ENCODE results near the gene BAZ2B.

Gene BAZ2B

GRCh38 chr2:159279700-159280099 is 336.6 kb downstream of the BAZ2B start:
- H3K27ac ChIP-seq, result no peak overlapping the region
- no peak overlapping the region for H3K4me3 ChIP-seq
- H3K9me3 ChIP-seq (ENCODE audit: low read depth, low read length), result no peaks in the 10 kb centered on the region
- no peak for DNase-seq (ENCODE audit: low read depth, low spot score)
- no peak overlapping the region for H3K9ac ChIP-seq (ENCODE audit: insufficient read length)
- TF ChIP-seq FOXP2 (optimal IDR thresholded peaks at IDR 0.05; ENCODE audit: control extremely low read depth, extremely low read length, insufficient read depth) (no peak), POLR2AphosphoS5 (IDR thresholded peaks at IDR 0.05; ENCODE audit: borderline replicate concordance, low read depth, low read length) (no peak), EZH2 (IDR thresholded peaks at IDR 0.05) (no peak)
- H3K36me3 ChIP-seq (ENCODE audit: insufficient read depth, low read length), result peaks cover 24% of the 10 kb centered on the region

- H3K36me3 ChIP-seq (ENCODE audit: insufficient read depth, low read length), result peaks cover 32% of the 10 kb centered on the region
- H3K9ac ChIP-seq (ENCODE audit: insufficient read length), result no peak overlapping the region
- H3K9me3 ChIP-seq (ENCODE audit: low read depth, low read length), result no peaks in the 10 kb centered on the region
- no peak for TF ChIP-seq EZH2 (IDR thresholded peaks at IDR 0.05)
- TF ChIP-seq POLR2AphosphoS5 (IDR thresholded peaks at IDR 0.05; ENCODE audit: borderline replicate concordance, low read depth, low read length), result no peak
- TF ChIP-seq FOXP2 (optimal IDR thresholded peaks at IDR 0.05; ENCODE audit: control extremely low read depth, extremely low read length, insufficient read depth), result no peak
- H3K4me3 ChIP-seq, result no peak overlapping the region
- no peak for DNase-seq (ENCODE audit: low read depth, low spot score)
- no peak overlapping the region for H3K27ac ChIP-seq
Measured at GRCh38 chr2:159275111-159275510, 341.2 kb downstream of the BAZ2B start.

- no peak overlapping the region for H3K27ac ChIP-seq
- no peak for TF ChIP-seq FOXP2 (optimal IDR thresholded peaks at IDR 0.05; ENCODE audit: control extremely low read depth, extremely low read length, insufficient read depth)
- TF ChIP-seq POLR2AphosphoS5 (IDR thresholded peaks at IDR 0.05; ENCODE audit: borderline replicate concordance, low read depth, low read length), result no peak
- no peak for TF ChIP-seq EZH2 (IDR thresholded peaks at IDR 0.05)
- no peaks in the 10 kb centered on the region for H3K9me3 ChIP-seq (ENCODE audit: low read depth, low read length)
- no peak overlapping the region for H3K4me3 ChIP-seq
- H3K9ac ChIP-seq (ENCODE audit: insufficient read length), result no peak overlapping the region
- no peak for DNase-seq (ENCODE audit: low read depth, low spot score)
- peaks cover 20% of the 10 kb centered on the region for H3K36me3 ChIP-seq (ENCODE audit: insufficient read depth, low read length)
Measured at GRCh38 chr2:159272156-159272555, 344.2 kb downstream of the BAZ2B start.

- no peak overlapping the region for H3K4me3 ChIP-seq
- no peaks in the 10 kb centered on the region for H3K9me3 ChIP-seq (ENCODE audit: low read depth, low read length)
- H3K36me3 ChIP-seq (ENCODE audit: insufficient read depth, low read length), result peaks cover 20% of the 10 kb centered on the region
- TF ChIP-seq FOXP2 (optimal IDR thresholded peaks at IDR 0.05; ENCODE audit: control extremely low read depth, extremely low read length, insufficient read depth), result no peak
- no peak for TF ChIP-seq POLR2AphosphoS5 (IDR thresholded peaks at IDR 0.05; ENCODE audit: borderline replicate concordance, low read depth, low read length)
- TF ChIP-seq EZH2 (IDR thresholded peaks at IDR 0.05), result no peak
- H3K9ac ChIP-seq (ENCODE audit: insufficient read length), result no peak overlapping the region
- no peak for DNase-seq (ENCODE audit: low read depth, low spot score)
- no peak overlapping the region for H3K27ac ChIP-seq
Measured at GRCh38 chr2:159270744-159271379, 345.5 kb downstream of the BAZ2B start.

Data from SK-N-MC (cell line).